Fibroblast of skin of right biceps (primary cell): ENCODE measurements around the gene COG3.

ENCODE experiments used
- DNase-seq: peaks from one replicate; pipeline ENCODE4 v3.0.0-alpha.2; 2013

Gene COG3

DNA sequence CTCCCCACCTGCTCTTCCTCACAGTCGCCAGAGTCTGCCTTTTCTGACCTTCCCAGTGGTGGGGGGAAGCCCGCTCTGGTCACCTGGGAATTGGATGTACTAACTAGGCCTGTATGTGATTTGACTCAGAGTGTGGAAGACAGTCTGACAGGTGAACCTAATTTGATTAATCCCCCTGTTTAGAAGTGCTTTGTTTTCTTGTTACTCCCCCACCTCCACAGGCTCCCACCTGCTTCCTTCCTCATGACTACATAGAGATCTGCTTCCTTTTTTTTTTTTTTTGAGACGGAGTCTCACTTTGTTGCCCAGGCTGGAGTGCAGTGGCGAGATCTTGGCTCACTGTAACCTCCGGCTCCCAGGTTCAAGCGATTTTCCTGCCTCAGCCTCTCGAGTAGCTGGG is 44.0 kb downstream of the COG3 start:
- DNase-seq, result no peak

DNA sequence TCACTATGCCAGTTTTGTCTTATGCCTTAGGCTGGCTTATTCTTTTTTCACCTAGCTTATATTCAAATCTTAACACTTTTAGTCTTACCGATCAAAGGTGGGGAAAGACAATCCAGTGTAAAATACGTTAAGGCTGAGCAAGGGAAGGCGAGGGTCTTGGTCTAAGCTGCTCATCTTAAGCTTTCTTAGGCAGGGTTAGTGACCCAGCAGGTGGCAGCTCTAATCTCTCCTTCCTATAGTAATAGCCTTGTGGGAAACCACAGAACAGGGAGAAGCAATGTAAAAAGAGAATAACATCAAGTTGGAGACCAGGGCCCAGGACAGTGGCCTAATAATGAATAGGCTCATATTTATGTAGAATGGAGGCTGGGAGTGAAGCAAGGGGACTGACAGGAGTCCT is 45.9 kb downstream of the COG3 start:
- DNase-seq, result no peak

DNA sequence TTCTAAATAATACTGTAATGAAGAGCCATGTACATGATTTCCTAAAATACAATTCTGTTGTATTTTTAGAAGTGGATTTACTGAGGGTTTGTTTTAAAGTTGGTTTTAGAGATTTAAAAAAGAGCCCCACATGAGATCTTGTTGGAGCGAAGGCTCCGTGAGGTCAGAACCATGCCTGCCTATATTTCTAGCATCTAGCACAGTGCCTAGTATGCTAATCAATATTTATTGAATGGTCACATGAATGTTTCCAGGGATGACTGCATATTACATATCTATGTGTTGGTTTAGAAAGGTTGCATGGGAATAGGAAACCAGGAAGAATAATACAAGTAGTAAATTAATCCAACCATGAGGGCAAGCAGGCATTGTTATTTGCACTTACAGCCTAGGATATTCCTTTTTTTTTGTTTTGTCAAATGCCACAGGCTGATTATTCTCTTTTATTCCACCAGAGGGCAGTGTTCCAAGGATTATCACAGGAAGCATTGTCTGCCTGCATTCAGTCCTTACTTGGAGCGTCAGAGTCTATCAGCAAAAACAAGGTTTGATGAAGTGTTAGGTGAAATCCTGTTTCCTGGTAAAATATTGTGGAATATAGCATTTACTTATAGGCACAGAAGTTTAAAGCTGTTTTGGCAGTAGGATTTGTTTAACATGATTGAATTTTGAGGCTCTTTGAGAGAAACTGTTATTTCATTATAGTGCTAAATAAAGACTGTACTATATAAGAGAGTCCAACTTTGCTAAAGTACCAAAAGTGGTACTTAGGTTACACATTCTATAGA is 46.8 kb downstream of the COG3 start:
- DNase-seq, result peak; percentile 67

DNA sequence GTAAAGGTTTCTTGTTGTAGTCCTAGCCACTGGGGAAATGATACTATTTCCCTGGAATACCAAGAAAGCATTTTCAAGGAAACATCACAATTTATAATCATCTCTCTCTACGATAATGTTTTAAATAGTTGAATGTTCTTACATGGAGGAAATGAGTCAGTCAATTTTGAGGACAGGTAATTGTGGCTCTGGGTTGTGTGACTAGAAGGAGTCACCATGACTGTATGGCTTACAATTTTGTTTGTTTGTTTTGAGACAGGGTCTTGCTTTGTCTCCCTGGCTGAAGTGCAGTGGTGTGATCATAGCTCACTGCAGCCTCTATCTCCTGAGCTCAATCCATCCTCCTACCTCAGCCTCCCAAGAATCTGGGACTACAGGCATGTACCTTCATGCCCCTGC is 47.4 kb downstream of the COG3 start:
- DNase-seq, result peak; percentile 28

- no peak for DNase-seq
These were observed 52.0 kb downstream of the COG3 start for GRCh38 chr13:45516757-45517156.

DNA sequence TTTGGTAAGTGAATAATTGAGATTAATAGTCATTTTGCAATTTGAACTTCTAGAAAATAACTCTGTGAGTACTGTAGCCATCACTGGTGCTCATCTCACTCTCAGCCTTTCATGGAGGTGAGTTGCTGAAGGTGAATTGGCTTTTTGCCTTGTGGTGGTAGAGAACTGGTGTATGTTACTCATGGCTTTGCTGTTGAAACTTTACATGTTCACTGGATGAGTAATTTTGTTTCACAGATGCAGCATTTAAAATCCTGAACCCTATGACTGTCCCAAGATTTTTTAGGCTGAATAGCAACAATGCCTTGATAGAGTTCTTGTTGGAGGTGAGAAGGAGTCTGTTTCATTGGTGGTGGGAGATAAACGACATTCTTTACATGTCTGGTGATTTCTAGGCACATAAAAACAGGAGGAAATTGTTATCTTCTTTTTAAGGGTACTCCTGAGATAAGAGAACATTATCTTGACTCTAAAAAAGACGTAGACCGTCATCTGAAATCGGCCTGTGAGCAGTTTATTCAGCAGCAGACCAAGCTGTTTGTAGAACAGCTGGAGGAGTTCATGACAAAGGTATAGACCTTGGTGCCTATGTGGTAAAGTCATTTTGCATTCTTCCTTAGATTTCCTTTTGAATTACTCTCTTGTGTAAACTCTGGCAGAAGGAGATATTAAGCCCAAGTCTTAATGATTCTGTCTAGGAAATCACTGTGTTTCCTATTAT is 53.9 kb downstream of the COG3 start:
- DNase-seq, result peak; percentile 60

- no peak for DNase-seq
These were observed 54.8 kb downstream of the COG3 start for GRCh38 chr13:45519493-45519892.

DNA sequence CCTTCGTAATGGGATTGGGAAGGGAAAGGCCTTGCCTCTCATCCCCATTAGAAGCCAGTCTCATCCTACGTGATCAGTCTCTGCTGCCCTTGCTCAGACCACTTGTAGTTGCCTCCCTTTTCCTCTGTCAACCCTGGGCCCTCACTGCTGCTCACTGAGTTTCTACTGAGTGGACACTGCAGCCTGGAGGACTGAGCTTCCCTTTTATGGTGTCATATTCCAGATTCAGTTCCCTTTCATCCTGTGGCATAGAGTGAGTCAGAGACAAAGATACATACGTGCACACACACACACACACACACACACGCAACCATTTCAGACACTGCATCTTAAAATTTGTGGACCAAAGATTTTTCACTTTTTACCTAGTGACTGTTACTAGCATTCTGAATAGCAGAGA is 56.6 kb downstream of the COG3 start:
- peak; percentile 67 for DNase-seq

DNA sequence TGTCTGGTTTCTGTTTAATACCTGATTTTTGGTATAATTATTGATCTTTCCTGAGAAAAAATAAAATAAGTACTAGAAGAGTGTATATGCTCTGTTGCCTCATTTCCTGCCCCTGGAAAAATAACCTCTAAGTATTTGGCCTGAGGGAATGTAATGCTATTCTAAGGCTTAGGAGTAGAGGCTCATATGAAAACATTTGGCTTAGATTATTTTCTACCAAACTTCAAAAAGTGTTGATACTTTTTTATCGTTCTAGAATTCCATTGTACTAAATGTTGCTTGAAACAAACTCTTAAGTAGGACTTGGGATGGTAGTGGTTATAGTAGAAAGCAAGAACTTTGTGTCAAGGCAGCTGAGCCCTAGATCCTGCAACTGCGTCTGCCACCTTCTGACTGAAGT is 57.8 kb downstream of the COG3 start:
- no peak for DNase-seq

GRCh38 chr13:45527699-45528462 is 63.1 kb downstream of the COG3 start:
- no peak for DNase-seq

DNA sequence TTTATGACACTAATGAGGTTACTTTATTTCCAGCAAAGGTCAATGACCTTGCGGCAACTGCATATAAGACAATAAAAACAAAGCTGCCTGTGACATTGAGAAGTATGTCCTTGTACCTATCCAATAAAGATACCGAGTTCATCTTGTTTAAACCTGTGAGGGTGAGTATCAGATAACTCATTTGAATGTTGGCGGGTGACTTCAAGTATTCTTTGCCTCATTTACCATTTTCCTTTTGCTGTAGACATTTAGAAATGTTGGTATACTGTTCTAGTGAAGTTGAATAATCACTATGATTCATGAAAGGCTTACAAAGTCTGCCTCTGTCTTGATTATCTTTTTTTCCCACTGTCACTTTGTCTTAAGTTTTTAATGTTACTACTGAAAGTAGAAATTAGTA is 65.0 kb downstream of the COG3 start:
- no peak for DNase-seq

GRCh38 chr13:45534604-45535003 is 69.9 kb downstream of the COG3 start:
- no peak for DNase-seq

- DNase-seq, result no peak
These were observed 71.5 kb downstream of the COG3 start for GRCh38 chr13:45536224-45536623.

- DNase-seq, result peak; percentile 12
These were observed 72.8 kb downstream of the COG3 start for GRCh38 chr13:45537516-45537915.

GRCh38 chr13:45538382-45538781 is 73.6 kb downstream of the COG3 start:
- DNase-seq, result no peak

GRCh38 chr13:45540195-45540594 is 75.5 kb downstream of the COG3 start:
- no peak for DNase-seq

DNA sequence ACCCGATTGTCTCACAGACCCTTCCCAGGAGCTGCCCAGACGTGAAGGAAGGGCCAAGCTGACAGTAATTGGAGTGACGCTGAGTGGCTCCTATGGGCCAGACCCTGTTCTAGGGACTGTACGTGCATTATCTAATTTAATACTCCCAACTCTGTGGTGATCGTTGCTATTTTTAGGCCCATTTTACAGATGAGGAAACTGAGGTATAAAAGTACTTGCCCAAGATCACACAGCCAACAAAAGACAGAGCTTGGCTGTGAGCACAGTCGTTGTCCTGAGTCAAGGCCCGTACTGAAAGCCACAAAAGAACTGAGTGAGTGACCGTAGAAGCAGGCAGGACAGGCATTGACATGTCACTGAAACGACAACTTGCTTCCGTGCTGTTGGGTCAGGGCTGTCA is 76.1 kb downstream of the COG3 start:
- DNase-seq, result no peak

DNA sequence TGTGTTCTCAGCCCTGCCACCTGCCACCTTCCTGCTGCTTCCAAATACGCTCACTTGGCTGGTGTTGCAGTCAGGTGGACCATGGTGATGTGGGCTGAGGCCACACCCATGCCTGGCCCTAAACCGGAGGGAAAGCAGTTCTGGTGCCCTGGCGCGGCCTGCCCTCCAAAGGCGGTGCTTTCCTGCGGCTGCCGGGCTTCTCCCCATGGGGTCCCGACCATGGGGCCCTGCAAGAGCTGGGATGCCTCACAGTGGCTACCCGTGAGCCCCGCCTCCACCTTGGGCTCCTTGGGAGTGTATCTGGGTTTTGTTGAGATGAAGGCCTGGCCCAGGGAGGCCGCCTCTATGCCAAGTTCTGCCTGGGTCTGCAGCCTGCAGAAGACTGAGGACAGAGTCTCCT is 77.1 kb downstream of the COG3 start:
- no peak for DNase-seq

DNA sequence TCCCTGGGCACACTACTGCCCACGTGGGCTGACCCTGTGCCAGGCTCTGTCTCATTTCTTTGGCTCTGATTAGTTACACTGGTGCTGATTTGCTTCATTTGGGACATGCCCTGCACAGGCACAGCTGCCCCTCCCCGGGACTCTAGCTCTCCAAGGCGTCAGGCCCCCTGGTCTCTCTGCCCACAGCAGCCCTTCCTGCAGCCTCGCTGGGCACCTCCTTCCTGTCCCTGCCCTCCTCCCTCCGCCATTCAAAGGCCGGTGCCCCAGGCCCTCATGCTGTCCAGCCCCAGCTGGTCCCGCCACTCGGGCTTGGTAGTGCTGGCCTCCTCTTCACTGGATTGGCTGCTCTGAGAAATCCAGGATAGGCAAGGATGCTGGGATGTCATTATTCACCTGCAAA is 77.7 kb downstream of the COG3 start:
- DNase-seq, result no peak

- no peak for DNase-seq
These were observed 78.1 kb downstream of the COG3 start for GRCh38 chr13:45542878-45543277.

DNA sequence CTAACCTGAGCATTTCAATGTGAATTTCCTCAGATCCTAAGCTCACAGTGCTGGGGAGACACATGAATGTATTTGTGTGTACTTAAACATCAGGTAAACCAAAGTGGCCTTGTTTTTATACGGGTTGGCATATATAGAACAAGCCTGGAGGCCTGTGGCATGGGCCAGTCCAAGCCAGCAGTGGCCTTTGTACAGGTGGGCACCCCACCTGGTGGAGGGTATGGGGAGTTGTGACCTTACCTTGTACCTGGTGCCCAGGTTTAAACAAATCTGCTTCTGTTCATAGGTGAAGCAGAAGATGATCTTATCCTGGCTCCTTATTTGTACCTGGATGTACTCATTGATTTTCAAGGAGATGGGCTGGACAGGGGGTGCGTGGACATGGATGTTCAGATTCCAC is 79.8 kb downstream of the COG3 start:
- DNase-seq, result no peak

- no peak for DNase-seq
These were observed 81.1 kb downstream of the COG3 start for GRCh38 chr13:45545686-45546409.

- no peak for DNase-seq
These were observed 81.6 kb downstream of the COG3 start for GRCh38 chr13:45546410-45546765.
